SK-N-MC (cell line): ENCODE measurements around the gene TIMM17A.

ENCODE experiments used
- EZH2 ChIP-seq: fragments of 200-600 bp; sonication (generic); IDR thresholded peaks from one replicate; pipeline ENCODE4 v1.6.1; 2017; ENCODE audit warnings: antibody characterized with exemption
- FOXP2 ChIP-seq: optimal IDR thresholded peaks from 2 replicates; pipeline ENCODE3; 2011; ENCODE audit warnings: mild to moderate bottlenecking, moderate library complexity; ENCODE audit not compliant: insufficient read depth; ENCODE audit errors: extremely low read length, control extremely low read depth
- POLR2AphosphoS5 ChIP-seq: IDR thresholded peaks from 2 replicates; pipeline ENCODE4 v1.6.1; 2012; ENCODE audit warnings: mild to moderate bottlenecking, low read depth, low read length, borderline replicate concordance

DNA sequence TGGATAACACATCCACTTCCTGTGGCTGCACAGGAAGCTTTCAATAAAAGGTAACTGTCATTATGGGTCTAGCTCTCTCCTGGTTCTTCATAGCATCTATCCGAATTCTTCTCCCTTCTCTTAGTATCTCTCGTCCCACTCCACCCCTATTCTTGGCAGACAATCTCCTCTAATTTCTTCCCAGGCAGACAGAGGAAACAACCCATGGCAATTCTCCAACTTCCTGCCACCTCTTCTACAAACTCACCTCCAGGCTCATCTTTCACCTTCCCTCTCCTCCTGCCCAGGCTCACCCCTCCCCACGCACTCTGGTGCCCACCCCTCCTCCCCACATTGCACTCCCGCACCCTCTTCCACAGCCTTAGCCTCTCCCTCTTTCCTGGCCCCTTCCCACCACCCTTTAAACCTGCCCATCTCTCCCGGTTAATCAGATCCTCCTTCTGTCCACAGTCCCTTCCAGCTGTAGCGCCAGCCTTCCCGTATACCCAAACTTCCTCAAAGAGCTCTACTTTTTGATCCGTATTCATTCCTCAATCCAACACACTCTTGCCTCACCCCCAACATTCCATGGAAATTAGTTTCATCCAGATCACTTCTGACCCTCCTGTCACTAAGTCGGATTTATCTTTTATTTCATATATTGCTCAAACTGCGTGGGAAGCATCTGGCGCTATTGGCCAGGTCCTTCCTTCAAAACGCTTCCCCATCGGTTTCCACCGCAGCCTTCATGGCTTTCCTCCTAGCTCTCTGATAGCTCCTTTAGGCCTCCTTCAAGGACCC, 40.7 kb upstream of the TIMM17A start:
- no peak for TF ChIP-seq EZH2
- no peak for TF ChIP-seq POLR2AphosphoS5
- no peak for TF ChIP-seq FOXP2
